ENCODE data around the gene GAGE10.

GRCh38 chrX:49310371-49310770, 6.9 kb downstream of the GAGE10 start:
- TF ChIP-seq CTCF (conservative IDR thresholded peaks at IDR 0.05; ENCODE audit: low read length) (no peak), EZH2phosphoT487 (IDR thresholded peaks at IDR 0.05; ENCODE audit: borderline replicate concordance, low read depth, low read length) (no peak)

Data from OCI-LY7 (cell line).